Natural killer cell (primary cell): Measurements from ENCODE around the gene NRSN2. TPM values are rescaled to one million over a fixed set of nuclear protein-coding genes. Genes with fewer than 3 reads are reported as not detected.

Experiments used
- ATAC-seq, 3 donors: fragments of 150-1000 bp in 2 of 3; fragments of 200-7000 bp in 1 of 3; cut with Tn5 transposase; 1 replicate in 1 of 3; 2 replicates in 2 of 3; pipeline ENCODE4 v1.10.0; 2021; ENCODE audit warnings: mild to moderate bottlenecking in 2 of 3, moderate library complexity in 2 of 3
- DNase-seq, 2 donors: peaks; one replicate each; pipeline versions ENCODE4 v3.0.0 to v3.0.0-alpha.2; 2013 to 2021; ENCODE audit warnings: mixed read lengths in 1 of 2
- H3K27ac ChIP-seq: one replicate; pipeline ENCODE4 v1.5.1; 2013; ENCODE audit warnings: mild to moderate bottlenecking, low read length
- H3K27me3 ChIP-seq: one replicate; pipeline ENCODE4 v1.6.1; 2013; ENCODE audit warnings: low read length; ENCODE audit not compliant: control insufficient read depth, insufficient read depth
- H3K36me3 ChIP-seq: one replicate; pipeline ENCODE4 v1.6.1; 2013; ENCODE audit warnings: low read length; ENCODE audit not compliant: control insufficient read depth, insufficient read depth
- H3K4me1 ChIP-seq: one replicate; pipeline ENCODE4 v1.6.1; 2013; ENCODE audit warnings: low read length; ENCODE audit not compliant: control insufficient read depth, insufficient read depth
- H3K4me3 ChIP-seq: one replicate; pipeline ENCODE4 v1.5.1; 2013; ENCODE audit warnings: low read length
- H3K9me3 ChIP-seq: one replicate; pipeline ENCODE4 v1.6.1; 2013; ENCODE audit warnings: low read length; ENCODE audit not compliant: control insufficient read depth, insufficient read depth
- H3K27ac Mint-ChIP-seq, 2 donors: one replicate each; pipeline ENCODE4 v1.8.0; 2022; ENCODE audit warnings: mild to moderate bottlenecking in 2 of 2, mixed read lengths in 2 of 2, moderate library complexity in 1 of 2
- H3K27me3 Mint-ChIP-seq, 2 donors: one replicate each; pipeline ENCODE4 v1.8.0; 2022; ENCODE audit warnings: low read depth in 2 of 2, mixed read lengths in 2 of 2
- H3K36me3 Mint-ChIP-seq: one replicate; pipeline ENCODE4 v1.8.0; 2022; ENCODE audit warnings: mixed read lengths
- H3K4me1 Mint-ChIP-seq, 2 donors: one replicate each; pipeline ENCODE4 v1.8.0; 2022; ENCODE audit warnings: mixed read lengths in 2 of 2
- H3K4me3 Mint-ChIP-seq: one replicate; pipeline ENCODE4 v1.8.0; 2022; ENCODE audit warnings: mild to moderate bottlenecking, moderate library complexity, mixed read lengths
- H3K9me3 Mint-ChIP-seq, 2 donors: one replicate each; pipeline ENCODE4 v1.8.0; 2022; ENCODE audit warnings: mixed read lengths in 2 of 2
- CTCF ChIP-seq: fragments of 200-600 bp; IDR thresholded peaks from one replicate; pipeline ENCODE4 v1.8.0; 2022; ENCODE audit warnings: antibody characterized with exemption
- WGBS: methylation state at CpG from one replicate; pipeline ENCODE4 v1.1.7; 2013; ENCODE audit warnings: missing lambda C conversion rate; ENCODE audit not compliant: insufficient coverage; 5-methylcytosine and 5-hydroxymethylcytosine counted together
- intact Hi-C: fragments of 100-400 bp; cut with micrococcal nuclease; formaldehyde crosslinking; loops from one replicate; pipeline ENCODE4 v1.14.2; 2022
- total RNA-seq, 4 donors: library from RNA; stranded (reverse); fragments of 120-200 nt in 1 of 4; gene quantifications; one replicate each; pipeline versions ENCODE4 v1.2.3 to v1.2.4, GENCODE V29; 2013 to 2022

NRSN2 gene
- total RNA-seq, 3 donors from 2014 or later (not counting 1 experiment from before 2014, with no cell fraction given), result 6.6 to 9.3 (median 8.4) TPM

GRCh38 chr20:387520-387919 is 40.6 kb downstream of the NRSN2 start:
- no peaks in the 10 kb centered on the region for H3K27me3 ChIP-seq
- intact Hi-C loops, result no loop called here
- TF ChIP-seq CTCF, result no peak
- Mint-ChIP-seq H3K36me3 (peaks cover 12% of the 10 kb centered on the region), H3K27me3 (no peaks in the 10 kb centered on the region), H3K27ac (no peak overlapping the region), H3K9me3 (no peaks in the 10 kb centered on the region), H3K4me3 (no peak overlapping the region), H3K4me1 (peaks cover 7 to 15% of the 10 kb centered on the region in 2 donors)
- no peak overlapping the region for H3K27ac ChIP-seq
- no peaks in the 10 kb centered on the region for H3K9me3 ChIP-seq
- H3K4me3 ChIP-seq, result no peak overlapping the region
- WGBS, result 100% methylated on average over 2 of the region's 3 CpGs
- ATAC-seq, result no peak
- DNase-seq, result no peak
- H3K36me3 ChIP-seq, result peaks cover 40% of the 10 kb centered on the region
- H3K4me1 ChIP-seq, result no peaks in the 10 kb centered on the region

- Mint-ChIP-seq H3K4me3 (no peak overlapping the region), H3K9me3 (no peaks in the 10 kb centered on the region), H3K36me3 (peaks cover 12% of the 10 kb centered on the region), H3K4me1 (peaks cover 4 to 8% of the 10 kb centered on the region in 2 donors), H3K27me3 (no peaks in the 10 kb centered on the region), H3K27ac (no peak overlapping the region)
- Histone ChIP-seq H3K36me3 (peaks cover 43% of the 10 kb centered on the region), H3K4me1 (no peaks in the 10 kb centered on the region), H3K27me3 (no peaks in the 10 kb centered on the region), H3K4me3 (no peak overlapping the region), H3K9me3 (no peaks in the 10 kb centered on the region), H3K27ac (no peak overlapping the region)
- intact Hi-C loops, result no loop called here
- DNase-seq, result no peak
- WGBS, result 97% methylated on average over 21 of the region's 21 CpGs
- ATAC-seq, result no peak
- no peak for TF ChIP-seq CTCF
These were observed 41.4 kb downstream of the NRSN2 start for GRCh38 chr20:388034-388994.

GRCh38 chr20:389220-389619 is 42.3 kb downstream of the NRSN2 start:
- Histone ChIP-seq H3K27me3 (no peaks in the 10 kb centered on the region), H3K27ac (no peak overlapping the region), H3K9me3 (no peaks in the 10 kb centered on the region), H3K36me3 (peaks cover 48% of the 10 kb centered on the region), H3K4me3 (no peak overlapping the region), H3K4me1 (no peaks in the 10 kb centered on the region)
- intact Hi-C loops, result no loop called here
- DNase-seq, result no peak
- no peak overlapping the region for H3K4me3 Mint-ChIP-seq
- peaks cover 12% of the 10 kb centered on the region for H3K36me3 Mint-ChIP-seq
- WGBS, result 97% methylated on average over 6 of the region's 6 CpGs
- ATAC-seq, result peak in 1 of 3 donors; percentile 24
- no peaks in the 10 kb centered on the region for H3K4me1 Mint-ChIP-seq
- no peak for TF ChIP-seq CTCF
- H3K27ac Mint-ChIP-seq, result no peak overlapping the region
- no peaks in the 10 kb centered on the region for H3K27me3 Mint-ChIP-seq
- no peaks in the 10 kb centered on the region for H3K9me3 Mint-ChIP-seq
